H9 (cell line): ENCODE data around the gene PITPNM3. TPM values are rescaled to one million over a fixed set of nuclear protein-coding genes. Genes with fewer than 3 reads are reported as not detected.

Experiments used
- DNase-seq: peaks from one replicate; pipeline ENCODE4 v3.0.0-alpha.2; 2017
- H2AFZ ChIP-seq: one replicate; pipeline ENCODE4 v1.6.1; 2013; ENCODE audit warnings: mild to moderate bottlenecking, low read length, control low read depth, moderate library complexity
- H2AK5ac ChIP-seq: 2 replicates; pipeline ENCODE4 v1.6.1; 2013; ENCODE audit warnings: low read length, control low read depth, mixed read lengths; ENCODE audit not compliant: insufficient read length
- H2BK120ac ChIP-seq: one replicate; pipeline ENCODE4 v1.6.1; 2013; ENCODE audit warnings: low read depth, mild to moderate bottlenecking, low read length, control low read depth, inconsistent platforms; ENCODE audit not compliant: poor library complexity, severe bottlenecking
- H2BK12ac ChIP-seq: 2 replicates; pipeline ENCODE4 v1.6.1; 2013; ENCODE audit warnings: low read length, control low read depth, mixed read lengths, low read depth; ENCODE audit not compliant: insufficient read length
- H2BK15ac ChIP-seq: 2 replicates; pipeline ENCODE4 v1.6.1; 2013; ENCODE audit warnings: low read depth, low read length, control low read depth
- H2BK20ac ChIP-seq: one replicate; pipeline ENCODE4 v1.6.1; 2013; ENCODE audit warnings: low read depth, mild to moderate bottlenecking, low read length, control low read depth, inconsistent platforms; ENCODE audit not compliant: poor library complexity, severe bottlenecking
- H2BK5ac ChIP-seq: 2 replicates; pipeline ENCODE4 v1.6.1; 2013; ENCODE audit warnings: low read length, control low read depth, mixed read lengths; ENCODE audit not compliant: insufficient read length
- H3K14ac ChIP-seq: 2 replicates; pipeline ENCODE4 v1.6.1; 2013; ENCODE audit warnings: low read length, control low read depth; ENCODE audit not compliant: insufficient read depth
- H3K18ac ChIP-seq: 2 replicates; pipeline ENCODE4 v1.6.1; 2013; ENCODE audit warnings: low read depth, mild to moderate bottlenecking, mixed read lengths, low read length, control low read depth; ENCODE audit not compliant: insufficient read length
- H3K23ac ChIP-seq: 2 replicates; pipeline ENCODE4 v1.6.1; 2013; ENCODE audit warnings: low read length, control low read depth, mixed read lengths, low read depth; ENCODE audit not compliant: insufficient read length
- H3K23me2 ChIP-seq: 2 replicates; pipeline ENCODE4 v1.6.1; 2013; ENCODE audit warnings: low read depth, mild to moderate bottlenecking, mixed read lengths, low read length, control low read depth; ENCODE audit not compliant: insufficient read length, poor library complexity, severe bottlenecking
- H3K27ac ChIP-seq: 2 replicates; pipeline ENCODE4 v1.5.1; 2013; ENCODE audit warnings: low read length, control low read depth, mixed read lengths, low read depth; ENCODE audit not compliant: insufficient read length
- H3K27me3 ChIP-seq: 2 replicates; pipeline ENCODE4 v1.6.1; 2013; ENCODE audit warnings: low read length, control low read depth, inconsistent platforms; ENCODE audit not compliant: insufficient read depth
- H3K4ac ChIP-seq: 2 replicates; pipeline ENCODE4 v1.6.1; 2013; ENCODE audit warnings: low read depth, mild to moderate bottlenecking, control low read depth, inconsistent platforms, low read length, moderate library complexity
- H3K4me1 ChIP-seq: 2 replicates; pipeline ENCODE4 v1.6.1; 2013; ENCODE audit warnings: low read length, control low read depth, inconsistent platforms; ENCODE audit not compliant: insufficient read depth
- H3K4me2 ChIP-seq: 2 replicates; pipeline ENCODE4 v1.6.1; 2013; ENCODE audit warnings: low read length, control low read depth, mixed read lengths; ENCODE audit not compliant: insufficient read length, insufficient read depth
- H3K56ac ChIP-seq: 2 replicates; pipeline ENCODE4 v1.6.1; 2013; ENCODE audit warnings: low read depth, mild to moderate bottlenecking, mixed read lengths, low read length, control low read depth; ENCODE audit not compliant: insufficient read length
- H3K79me1 ChIP-seq: 2 replicates; pipeline ENCODE4 v1.6.1; 2013; ENCODE audit warnings: low read depth, mild to moderate bottlenecking, moderate library complexity, low read length, control low read depth, inconsistent platforms; ENCODE audit not compliant: insufficient read depth, poor library complexity, severe bottlenecking
- H3K79me2 ChIP-seq: 2 replicates; pipeline ENCODE4 v1.6.1; 2013; ENCODE audit warnings: low read length, control low read depth, inconsistent platforms; ENCODE audit not compliant: insufficient read depth
- H3K9ac ChIP-seq: 2 replicates; pipeline ENCODE4 v1.6.1; 2013; ENCODE audit warnings: low read length, control low read depth, mixed read lengths; ENCODE audit not compliant: insufficient read length; ENCODE audit errors: extremely low read depth
- H3K9me3 ChIP-seq: one replicate; pipeline ENCODE4 v1.6.1; 2013; ENCODE audit warnings: low read depth, low read length, inconsistent platforms; ENCODE audit not compliant: control insufficient read depth
- H3T11ph ChIP-seq: one replicate; pipeline ENCODE4 v1.6.1; 2013; ENCODE audit warnings: mild to moderate bottlenecking, low read length, control low read depth, inconsistent platforms
- H4K20me1 ChIP-seq: one replicate; pipeline ENCODE4 v1.6.1; 2013; ENCODE audit not compliant: control insufficient read depth, insufficient read length, insufficient read depth
- H4K5ac ChIP-seq: 2 replicates; pipeline ENCODE4 v1.6.1; 2013; ENCODE audit warnings: low read depth, mild to moderate bottlenecking, mixed read lengths, low read length, control low read depth; ENCODE audit not compliant: insufficient read length
- H4K8ac ChIP-seq: replicated peaks from 2 replicates; pipeline ENCODE4 v1.6.1; 2013; ENCODE audit warnings: low read length, control low read depth, mixed read lengths, low read depth; ENCODE audit not compliant: insufficient read length
- H4K91ac ChIP-seq: 2 replicates; pipeline ENCODE4 v1.6.1; 2013; ENCODE audit warnings: low read depth, mild to moderate bottlenecking, moderate library complexity, mixed read lengths, low read length, control low read depth; ENCODE audit not compliant: insufficient read length
- H3K27ac Mint-ChIP-seq, 3 experiments: 2 replicates in 2 of 3; 3 replicates in 1 of 3; pipeline ENCODE4 v1.8.0; 2020 to 2021; ENCODE audit warnings: mixed read lengths in 3 of 3, mild to moderate bottlenecking in 1 of 3, moderate library complexity in 1 of 3
- H3K27me3 Mint-ChIP-seq: 2 replicates; pipeline ENCODE4 v1.8.0; 2021; ENCODE audit warnings: low read depth, mild to moderate bottlenecking, moderate library complexity, mixed read lengths
- H3K36me3 Mint-ChIP-seq, 3 experiments: 2 replicates in 2 of 3; 3 replicates in 1 of 3; pipeline ENCODE4 v1.8.0; 2020 to 2021; ENCODE audit warnings: low read depth in 3 of 3, mixed read lengths in 3 of 3; ENCODE audit not compliant: insufficient read depth in 1 of 3
- H3K4me1 Mint-ChIP-seq, 2 experiments: 2 replicates each; pipeline ENCODE4 v1.8.0; 2020; ENCODE audit warnings: mixed read lengths in 2 of 2
- H3K4me3 Mint-ChIP-seq, 2 experiments: 2 replicates in 1 of 2; 3 replicates in 1 of 2; pipeline ENCODE4 v1.8.0; 2020 to 2021; ENCODE audit warnings: mild to moderate bottlenecking in 2 of 2, mixed read lengths in 2 of 2, moderate library complexity in 1 of 2
- H3K9me3 Mint-ChIP-seq, 2 experiments: 2 replicates in 1 of 2; 3 replicates in 1 of 2; pipeline ENCODE4 v1.8.0; 2020; ENCODE audit warnings: mild to moderate bottlenecking in 2 of 2, mixed read lengths in 2 of 2, moderate library complexity in 1 of 2
- CTCF ChIP-seq: fragments of 200-600 bp; sonication (generic); conservative IDR thresholded peaks from 3 replicates; pipeline ENCODE4 v1.8.0; 2021; ENCODE audit warnings: antibody characterized with exemption, mild to moderate bottlenecking
- WGBS: extraction: QIAGEN DNeasy Blood & Tissue Kit; methylation state at CpG from one replicate; pipeline ENCODE4 v1.1.7; 2013; ENCODE audit warnings: missing lambda C conversion rate, low lambda C conversion rate, mixed read lengths; ENCODE audit not compliant: insufficient read length; ENCODE audit errors: extremely low coverage; 5-methylcytosine and 5-hydroxymethylcytosine counted together
- total RNA-seq: library from RNA; stranded (reverse); gene quantifications from 2 replicates; pipeline ENCODE4 v1.2.1, GENCODE V29; 2021

The PITPNM3 gene
- total RNA-seq, 1 experiment from 2014 or later: 3.4 TPM

GRCh38 chr17:6506679-6507231, 49.6 kb downstream of the PITPNM3 start:
- Histone ChIP-seq H3K9ac (no peak overlapping the region), H4K91ac (no peak overlapping the region), H3K4me2 (no peak overlapping the region), H2BK5ac (no peak overlapping the region), H2BK120ac (no peak overlapping the region), H3K27ac (no peak overlapping the region), H3K79me2 (no peaks in the 10 kb centered on the region), H2BK15ac (no peak overlapping the region), H4K8ac (no peak overlapping the region), H3K23me2 (no peaks in the 10 kb centered on the region), H3K4ac (no peak overlapping the region), H2BK12ac (no peak overlapping the region), H2AK5ac (no peak overlapping the region), H4K5ac (no peak overlapping the region), H2AFZ (no peak overlapping the region), H3K27me3 (no peaks in the 10 kb centered on the region), H4K20me1 (no peaks in the 10 kb centered on the region), H3K18ac (no peak overlapping the region), H3K9me3 (no peaks in the 10 kb centered on the region), H3K14ac (no peak overlapping the region), H3K79me1 (no peaks in the 10 kb centered on the region), H3T11ph (no peak overlapping the region), H3K4me1 (peaks cover 2% of the 10 kb centered on the region; the same call in 1 of the 2 replicates), H3K23ac (no peak overlapping the region), H2BK20ac (no peak overlapping the region), H3K56ac (no peak overlapping the region)
- TF ChIP-seq CTCF: no peak
- Mint-ChIP-seq H3K9me3 (peaks cover 2 to 4% of the 10 kb centered on the region in 2 experiments; a peak in 4 of 5 replicates), H3K4me3 (no peak overlapping the region), H3K36me3 (peaks cover 0 to 6% (median 5%) of the 10 kb centered on the region in 3 experiments; a peak in 2 of 7 replicates), H3K4me1 (peaks cover 5 to 6% of the 10 kb centered on the region in 2 experiments), H3K27me3 (peaks cover 9% of the 10 kb centered on the region), H3K27ac (no peak overlapping the region)
- no peak for DNase-seq
- WGBS: no CpG with 5 or more reads among the region's 5 CpGs
